WTC11 (cell line): ENCODE measurements around the gene GPR62. TPM values are rescaled to one million over a fixed set of nuclear protein-coding genes. Genes with fewer than 3 reads are reported as not detected.
"Not testable (repeated sequence)": the region's sequence is repeated elsewhere in the genome, so short reads cannot be mapped to it uniquely, and the experiment has no call there.

ENCODE experiments used
- ATAC-seq: fragments of 200-7000 bp; cut with Tn5 transposase; 2 replicates; pipeline ENCODE4 v1.10.0; 2021; ENCODE audit warnings: mild to moderate bottlenecking, moderate library complexity
- CTCF ChIA-PET: fragments of 300-600 bp; sonication (Branson Sonifier 250); formaldehyde crosslinking; loops from one replicate; lab custom pipeline; 2021; ENCODE audit warnings: antibody characterized with exemption; lab: Charles Lee
- POLR2A ChIA-PET: fragments of 350-600 bp; sonication (Branson Sonifier 250); formaldehyde crosslinking; loops from one replicate; lab custom pipeline; 2021; ENCODE audit warnings: antibody characterized with exemption; lab: Charles Lee
- DNase-seq: peaks from one replicate; pipeline ENCODE4 v3.0.0; 2021; ENCODE audit warnings: low spot score
- H3K27ac Mint-ChIP-seq: 2 replicates; pipeline ENCODE4 v1.8.0; 2021; ENCODE audit warnings: mixed read lengths
- H3K27me3 Mint-ChIP-seq: 2 replicates; pipeline ENCODE4 v1.8.0; 2021; ENCODE audit warnings: low read depth, mild to moderate bottlenecking, moderate library complexity, mixed read lengths
- H3K36me3 Mint-ChIP-seq: 2 replicates; pipeline ENCODE4 v1.8.0; 2021; ENCODE audit warnings: mixed read lengths
- H3K4me1 Mint-ChIP-seq: 2 replicates; pipeline ENCODE4 v1.8.0; 2022; ENCODE audit warnings: mixed read lengths
- H3K4me3 Mint-ChIP-seq: 2 replicates; pipeline ENCODE4 v1.8.0; 2021; ENCODE audit warnings: mild to moderate bottlenecking, moderate library complexity, mixed read lengths
- H3K9me3 Mint-ChIP-seq: 2 replicates; pipeline ENCODE4 v1.8.0; 2021; ENCODE audit warnings: mixed read lengths
- EMX1 ChIP-seq: fragments of 250-450 bp; sonication (Bioruptor Pico); IDR thresholded peaks from 2 replicates; pipeline ENCODE4 v1.8.0; 2021; ENCODE audit warnings: mild to moderate bottlenecking
- ESRRA ChIP-seq: sonication (generic); formaldehyde crosslinking; IDR thresholded peaks from 2 replicates; pipeline ENCODE4 v1.8.1; 2022; ENCODE audit warnings: mild to moderate bottlenecking, missing genetic modification reagents, borderline replicate concordance
- FOXK1 ChIP-seq: sonication (generic); formaldehyde crosslinking; IDR thresholded peaks from 2 replicates; pipeline ENCODE4 v1.8.0; 2022; ENCODE audit warnings: mild to moderate bottlenecking, moderate library complexity, missing genetic modification reagents
- HMGA2 ChIP-seq: fragments of 250-450 bp; sonication (Bioruptor Pico); IDR thresholded peaks from 2 replicates; pipeline ENCODE4 v1.4.0; 2021; ENCODE audit warnings: mild to moderate bottlenecking, moderate library complexity
- NFYB ChIP-seq: sonication (generic); formaldehyde crosslinking; conservative IDR thresholded peaks from 2 replicates; pipeline ENCODE4 v1.8.0; 2022; ENCODE audit warnings: low read depth, missing genetic modification reagents
- SMAD3 ChIP-seq: sonication (generic); formaldehyde crosslinking; IDR thresholded peaks from 2 replicates; pipeline ENCODE4 v1.8.0; 2022; ENCODE audit warnings: missing genetic modification reagents, mild to moderate bottlenecking, borderline replicate concordance
- TEAD1 ChIP-seq: sonication (generic); formaldehyde crosslinking; IDR thresholded peaks from 2 replicates; pipeline ENCODE4 v1.8.0; 2022; ENCODE audit warnings: mild to moderate bottlenecking, missing genetic modification reagents
- ZNF138 ChIP-seq: sonication (generic); formaldehyde crosslinking; conservative IDR thresholded peaks from 2 replicates; pipeline ENCODE4 v1.8.1; 2022; ENCODE audit warnings: mild to moderate bottlenecking, moderate library complexity, missing genetic modification reagents
- ZNF232 ChIP-seq: sonication (generic); formaldehyde crosslinking; IDR thresholded peaks from 2 replicates; pipeline ENCODE4 v1.8.0; 2022; ENCODE audit warnings: mild to moderate bottlenecking, missing genetic modification reagents
- ZNF317 ChIP-seq: sonication (generic); formaldehyde crosslinking; IDR thresholded peaks from 2 replicates; pipeline ENCODE4 v1.8.1; 2023; ENCODE audit warnings: low read depth, mild to moderate bottlenecking, moderate library complexity, missing genetic modification reagents, borderline replicate concordance
- ZNF416 ChIP-seq: fragments of 250-450 bp; sonication (Bioruptor Pico); IDR thresholded peaks from 2 replicates; pipeline ENCODE4 v1.9.0; 2021; ENCODE audit warnings: mild to moderate bottlenecking, inconsistent platforms
- ZNF671 ChIP-seq: fragments of 250-450 bp; sonication (Bioruptor Pico); IDR thresholded peaks from 2 replicates; pipeline ENCODE4 v1.8.0; 2021; ENCODE audit warnings: mild to moderate bottlenecking
- total RNA-seq: library from RNA; stranded (reverse); gene quantifications from 3 replicates; pipeline ENCODE4 v1.2.3, GENCODE V29; 2021
- TF ChIP-seq, protein P1 (sequence below): fragments of 250-450 bp; sonication (Bioruptor Pico); conservative IDR thresholded peaks from 2 replicates; pipeline ENCODE4 v1.9.0; 2021; ENCODE audit warnings: mild to moderate bottlenecking
- TF ChIP-seq, protein P2 (sequence below): fragments of 250-450 bp; sonication (Bioruptor Pico); IDR thresholded peaks from 2 replicates; pipeline ENCODE4 v2.1.2; 2022; ENCODE audit warnings: mild to moderate bottlenecking, moderate library complexity
- TF ChIP-seq, protein P3 (sequence below): sonication (generic); formaldehyde crosslinking; IDR thresholded peaks from 2 replicates; pipeline ENCODE4 v1.8.1; 2022; ENCODE audit warnings: missing genetic modification reagents, borderline replicate concordance
- TF ChIP-seq, protein P4 (sequence below): fragments of 250-450 bp; sonication (Bioruptor Pico); IDR thresholded peaks from 2 replicates; pipeline ENCODE4 v1.9.0; 2021; ENCODE audit warnings: mild to moderate bottlenecking
- TF ChIP-seq, protein P5 (sequence below): sonication (generic); formaldehyde crosslinking; IDR thresholded peaks from 2 replicates; pipeline ENCODE4 v1.8.1; 2023; ENCODE audit warnings: mild to moderate bottlenecking, missing genetic modification reagents, moderate library complexity
- TF ChIP-seq, protein P6 (sequence below): sonication (generic); formaldehyde crosslinking; IDR thresholded peaks from 2 replicates; pipeline ENCODE4 v1.8.0; 2023; ENCODE audit warnings: missing genetic modification reagents, mild to moderate bottlenecking, borderline replicate concordance

The GPR62 gene
- total RNA-seq, 1 experiment from 2014 or later = 0.24 TPM

DNA sequence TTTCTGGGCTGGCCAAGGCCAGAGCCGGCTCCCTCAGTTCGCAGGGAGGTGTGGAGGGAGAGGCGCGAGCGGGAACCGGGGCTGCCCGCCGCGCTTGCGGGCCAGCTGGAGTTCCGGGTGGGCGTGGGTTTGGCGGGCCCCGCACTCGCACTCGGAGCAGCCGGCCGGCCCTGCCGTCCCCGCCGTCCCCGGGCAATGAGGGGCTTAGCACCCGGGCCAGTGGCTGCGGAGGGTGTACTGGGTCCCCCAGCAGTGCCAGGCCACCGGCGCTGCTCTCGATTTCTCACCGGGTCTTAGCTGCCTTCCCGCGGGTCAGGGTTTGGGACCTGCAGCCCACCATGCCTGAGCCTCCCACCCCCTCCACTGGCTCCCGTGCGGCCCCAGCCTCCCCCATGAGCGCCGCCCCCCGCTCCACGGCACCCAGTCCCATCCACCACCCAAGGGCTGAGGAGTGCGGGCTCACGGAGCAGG is 35.4 kb downstream of the GPR62 start:
- CTCF ChIA-PET = interaction anchor here (1.3 to 4.2 kb wide), 5 partner anchors 8 to 65 kb away, joined by 3 to 31 read pairs (median 11); partner anchors contain the start of genes ABHD14A, ABHD14B, ACY1 and PCBP4
- Mint-ChIP-seq H3K36me3 (peaks cover 43% of the 10 kb centered on the region), H3K4me1 (peaks cover 29% of the 10 kb centered on the region)
- not testable (repeated sequence) for H3K27ac Mint-ChIP-seq, DNase-seq, H3K4me3 Mint-ChIP-seq, H3K27me3 Mint-ChIP-seq, H3K9me3 Mint-ChIP-seq, ATAC-seq
- POLR2A ChIA-PET = interaction anchor here (1.3 kb wide), 2 partner anchors 22 to 48 kb away, joined by 4 to 5 read pairs; no protein-coding TSS in a partner anchor
- peak; percentile 93 for TF ChIP-seq ZNF416 (CRISPR knock-in tag)
- TF ChIP-seq ZNF671 (CRISPR knock-in tag) = peak; percentile 83; the same call in 1 of the 2 replicates
- TF ChIP-seq, protein P1, sequence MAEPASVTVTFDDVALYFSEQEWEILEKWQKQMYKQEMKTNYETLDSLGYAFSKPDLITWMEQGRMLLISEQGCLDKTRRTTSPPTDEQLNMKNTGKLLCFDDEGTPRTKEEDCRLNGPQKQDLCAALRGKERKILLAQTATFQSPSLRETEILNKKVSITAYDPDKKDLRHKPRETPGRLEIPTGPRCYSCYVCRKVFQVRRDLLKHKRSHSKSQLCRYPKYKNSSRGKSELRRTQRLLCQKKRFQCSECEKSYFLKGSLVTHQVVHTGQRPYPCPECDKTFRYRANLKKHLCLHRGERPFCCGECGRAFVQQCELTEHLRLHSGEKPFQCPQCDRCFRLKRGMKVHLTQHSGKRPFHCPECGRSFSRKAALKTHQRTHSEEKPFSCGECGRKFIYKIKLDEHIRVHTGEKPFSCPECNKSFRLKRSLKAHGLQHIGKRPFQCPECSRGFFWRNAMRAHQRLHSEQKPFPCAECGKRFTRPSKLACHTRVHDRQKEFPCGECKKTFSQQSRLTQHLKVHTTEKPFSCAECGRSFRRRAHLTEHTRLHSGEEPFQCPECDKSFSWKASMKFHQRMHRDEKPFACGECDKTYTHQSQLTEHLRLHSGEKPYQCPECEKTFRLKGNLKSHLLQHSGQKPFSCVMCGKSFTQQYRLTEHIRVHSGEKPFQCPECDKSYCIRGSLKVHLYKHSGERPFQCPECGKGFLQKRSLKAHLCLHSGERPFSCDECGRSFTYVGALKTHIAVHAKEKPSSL (CRISPR knock-in tag) = peak; percentile 43; the same call in 1 of the 2 replicates
- TF ChIP-seq, all 79 proteins: peak for 3; not testable (repeated sequence) for 76

DNA sequence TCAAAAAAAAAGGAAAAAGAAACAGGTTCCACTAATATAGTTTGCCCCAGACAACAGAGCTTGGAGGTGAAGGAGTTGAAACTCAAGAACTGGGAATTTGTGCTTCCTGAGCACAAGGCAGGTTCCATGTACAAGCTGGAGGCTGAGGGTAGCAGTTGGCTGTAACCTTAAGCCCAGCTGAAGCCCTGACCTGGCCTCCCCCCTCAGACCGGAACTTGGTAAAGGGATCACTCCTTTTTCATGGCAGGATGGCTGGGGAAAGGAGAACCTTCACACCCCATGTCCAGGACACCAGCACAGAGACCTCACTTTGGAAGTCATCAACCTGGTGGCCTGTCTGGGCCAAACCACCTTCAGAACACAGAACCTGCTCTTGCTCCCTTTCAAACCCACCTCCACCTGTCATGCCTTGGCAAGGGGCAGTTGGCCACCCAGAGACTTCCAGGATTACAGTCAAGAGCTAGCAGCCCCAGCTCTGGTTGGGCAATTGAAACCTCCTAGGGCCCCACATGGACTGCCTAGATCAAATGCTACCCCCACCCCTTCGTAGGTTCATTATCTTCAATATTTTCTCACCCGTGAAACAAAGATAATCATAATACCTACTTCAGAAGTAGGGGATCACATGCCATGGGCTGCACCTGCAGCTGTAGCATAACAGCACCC is 37.0 kb downstream of the GPR62 start:
- ATAC-seq (no peak), DNase-seq (no peak)
- Mint-ChIP-seq H3K36me3 (peaks cover 46% of the 10 kb centered on the region), H3K4me1 (peaks cover 33% of the 10 kb centered on the region), H3K9me3 (0 out of 2 replicates have a peak, but pooled peaks cover 2% of the 10 kb centered on the region), H3K27me3 (no peaks in the 10 kb centered on the region), H3K4me3 (no peak overlapping the region), H3K27ac (peak overlapping the region; percentile 84)
- ChIA-PET POLR2A (interaction anchor here (1.2 to 2.2 kb wide), 5 partner anchors 9 to 49 kb away, joined by 3 to 6 read pairs (median 4); partner anchors contain the start of genes ACY1 and PCBP4), CTCF (interaction anchor here (0.8 to 4.2 kb wide), 9 partner anchors 10 to 393 kb away, joined by 3 to 31 read pairs (median 4); partner anchors contain the start of genes ABHD14A, ABHD14B, ACY1 and PCBP4)
- TF ChIP-seq, protein P2, sequence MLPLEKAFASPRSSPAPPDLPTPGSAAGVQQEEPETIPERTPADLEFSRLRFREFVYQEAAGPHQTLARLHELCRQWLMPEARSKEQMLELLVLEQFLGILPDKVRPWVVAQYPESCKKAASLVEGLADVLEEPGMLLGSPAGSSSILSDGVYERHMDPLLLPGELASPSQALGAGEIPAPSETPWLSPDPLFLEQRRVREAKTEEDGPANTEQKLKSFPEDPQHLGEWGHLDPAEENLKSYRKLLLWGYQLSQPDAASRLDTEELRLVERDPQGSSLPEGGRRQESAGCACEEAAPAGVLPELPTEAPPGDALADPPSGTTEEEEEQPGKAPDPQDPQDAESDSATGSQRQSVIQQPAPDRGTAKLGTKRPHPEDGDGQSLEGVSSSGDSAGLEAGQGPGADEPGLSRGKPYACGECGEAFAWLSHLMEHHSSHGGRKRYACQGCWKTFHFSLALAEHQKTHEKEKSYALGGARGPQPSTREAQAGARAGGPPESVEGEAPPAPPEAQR (CRISPR knock-in tag) = no peak
- TF ChIP-seq, protein P3, sequence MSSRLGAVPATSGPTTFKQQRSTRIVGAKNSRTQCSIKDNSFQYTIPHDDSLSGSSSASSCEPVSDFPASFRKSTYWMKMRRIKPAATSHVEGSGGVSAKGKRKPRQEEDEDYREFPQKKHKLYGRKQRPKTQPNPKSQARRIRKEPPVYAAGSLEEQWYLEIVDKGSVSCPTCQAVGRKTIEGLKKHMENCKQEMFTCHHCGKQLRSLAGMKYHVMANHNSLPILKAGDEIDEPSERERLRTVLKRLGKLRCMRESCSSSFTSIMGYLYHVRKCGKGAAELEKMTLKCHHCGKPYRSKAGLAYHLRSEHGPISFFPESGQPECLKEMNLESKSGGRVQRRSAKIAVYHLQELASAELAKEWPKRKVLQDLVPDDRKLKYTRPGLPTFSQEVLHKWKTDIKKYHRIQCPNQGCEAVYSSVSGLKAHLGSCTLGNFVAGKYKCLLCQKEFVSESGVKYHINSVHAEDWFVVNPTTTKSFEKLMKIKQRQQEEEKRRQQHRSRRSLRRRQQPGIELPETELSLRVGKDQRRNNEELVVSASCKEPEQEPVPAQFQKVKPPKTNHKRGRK (CRISPR knock-in tag) = no peak
- TF ChIP-seq HMGA2 (CRISPR knock-in tag) (no peak), ESRRA (CRISPR knock-in tag) (no peak), ZNF138 (CRISPR knock-in tag) (no peak), SMAD3 (CRISPR knock-in tag) (no peak), ZNF317 (CRISPR knock-in tag) (no peak), EMX1 (CRISPR knock-in tag) (peak; percentile 90), NFYB (CRISPR knock-in tag) (no peak), TEAD1 (no peak; the same call in 1 of the 2 replicates), ZNF232 (CRISPR knock-in tag) (no peak), ZNF671 (CRISPR knock-in tag) (peak; percentile 61; the same call in 1 of the 2 replicates), FOXK1 (CRISPR knock-in tag) (no peak)
- TF ChIP-seq, protein P4, sequence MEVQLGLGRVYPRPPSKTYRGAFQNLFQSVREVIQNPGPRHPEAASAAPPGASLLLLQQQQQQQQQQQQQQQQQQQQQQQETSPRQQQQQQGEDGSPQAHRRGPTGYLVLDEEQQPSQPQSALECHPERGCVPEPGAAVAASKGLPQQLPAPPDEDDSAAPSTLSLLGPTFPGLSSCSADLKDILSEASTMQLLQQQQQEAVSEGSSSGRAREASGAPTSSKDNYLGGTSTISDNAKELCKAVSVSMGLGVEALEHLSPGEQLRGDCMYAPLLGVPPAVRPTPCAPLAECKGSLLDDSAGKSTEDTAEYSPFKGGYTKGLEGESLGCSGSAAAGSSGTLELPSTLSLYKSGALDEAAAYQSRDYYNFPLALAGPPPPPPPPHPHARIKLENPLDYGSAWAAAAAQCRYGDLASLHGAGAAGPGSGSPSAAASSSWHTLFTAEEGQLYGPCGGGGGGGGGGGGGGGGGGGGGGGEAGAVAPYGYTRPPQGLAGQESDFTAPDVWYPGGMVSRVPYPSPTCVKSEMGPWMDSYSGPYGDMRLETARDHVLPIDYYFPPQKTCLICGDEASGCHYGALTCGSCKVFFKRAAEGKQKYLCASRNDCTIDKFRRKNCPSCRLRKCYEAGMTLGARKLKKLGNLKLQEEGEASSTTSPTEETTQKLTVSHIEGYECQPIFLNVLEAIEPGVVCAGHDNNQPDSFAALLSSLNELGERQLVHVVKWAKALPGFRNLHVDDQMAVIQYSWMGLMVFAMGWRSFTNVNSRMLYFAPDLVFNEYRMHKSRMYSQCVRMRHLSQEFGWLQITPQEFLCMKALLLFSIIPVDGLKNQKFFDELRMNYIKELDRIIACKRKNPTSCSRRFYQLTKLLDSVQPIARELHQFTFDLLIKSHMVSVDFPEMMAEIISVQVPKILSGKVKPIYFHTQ = 0 out of 2 replicates have a peak, but pooled peaks have one; percentile 35
- TF ChIP-seq, protein P5, sequence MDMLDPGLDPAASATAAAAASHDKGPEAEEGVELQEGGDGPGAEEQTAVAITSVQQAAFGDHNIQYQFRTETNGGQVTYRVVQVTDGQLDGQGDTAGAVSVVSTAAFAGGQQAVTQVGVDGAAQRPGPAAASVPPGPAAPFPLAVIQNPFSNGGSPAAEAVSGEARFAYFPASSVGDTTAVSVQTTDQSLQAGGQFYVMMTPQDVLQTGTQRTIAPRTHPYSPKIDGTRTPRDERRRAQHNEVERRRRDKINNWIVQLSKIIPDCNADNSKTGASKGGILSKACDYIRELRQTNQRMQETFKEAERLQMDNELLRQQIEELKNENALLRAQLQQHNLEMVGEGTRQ (CRISPR knock-in tag) = no peak
- TF ChIP-seq, protein P6, sequence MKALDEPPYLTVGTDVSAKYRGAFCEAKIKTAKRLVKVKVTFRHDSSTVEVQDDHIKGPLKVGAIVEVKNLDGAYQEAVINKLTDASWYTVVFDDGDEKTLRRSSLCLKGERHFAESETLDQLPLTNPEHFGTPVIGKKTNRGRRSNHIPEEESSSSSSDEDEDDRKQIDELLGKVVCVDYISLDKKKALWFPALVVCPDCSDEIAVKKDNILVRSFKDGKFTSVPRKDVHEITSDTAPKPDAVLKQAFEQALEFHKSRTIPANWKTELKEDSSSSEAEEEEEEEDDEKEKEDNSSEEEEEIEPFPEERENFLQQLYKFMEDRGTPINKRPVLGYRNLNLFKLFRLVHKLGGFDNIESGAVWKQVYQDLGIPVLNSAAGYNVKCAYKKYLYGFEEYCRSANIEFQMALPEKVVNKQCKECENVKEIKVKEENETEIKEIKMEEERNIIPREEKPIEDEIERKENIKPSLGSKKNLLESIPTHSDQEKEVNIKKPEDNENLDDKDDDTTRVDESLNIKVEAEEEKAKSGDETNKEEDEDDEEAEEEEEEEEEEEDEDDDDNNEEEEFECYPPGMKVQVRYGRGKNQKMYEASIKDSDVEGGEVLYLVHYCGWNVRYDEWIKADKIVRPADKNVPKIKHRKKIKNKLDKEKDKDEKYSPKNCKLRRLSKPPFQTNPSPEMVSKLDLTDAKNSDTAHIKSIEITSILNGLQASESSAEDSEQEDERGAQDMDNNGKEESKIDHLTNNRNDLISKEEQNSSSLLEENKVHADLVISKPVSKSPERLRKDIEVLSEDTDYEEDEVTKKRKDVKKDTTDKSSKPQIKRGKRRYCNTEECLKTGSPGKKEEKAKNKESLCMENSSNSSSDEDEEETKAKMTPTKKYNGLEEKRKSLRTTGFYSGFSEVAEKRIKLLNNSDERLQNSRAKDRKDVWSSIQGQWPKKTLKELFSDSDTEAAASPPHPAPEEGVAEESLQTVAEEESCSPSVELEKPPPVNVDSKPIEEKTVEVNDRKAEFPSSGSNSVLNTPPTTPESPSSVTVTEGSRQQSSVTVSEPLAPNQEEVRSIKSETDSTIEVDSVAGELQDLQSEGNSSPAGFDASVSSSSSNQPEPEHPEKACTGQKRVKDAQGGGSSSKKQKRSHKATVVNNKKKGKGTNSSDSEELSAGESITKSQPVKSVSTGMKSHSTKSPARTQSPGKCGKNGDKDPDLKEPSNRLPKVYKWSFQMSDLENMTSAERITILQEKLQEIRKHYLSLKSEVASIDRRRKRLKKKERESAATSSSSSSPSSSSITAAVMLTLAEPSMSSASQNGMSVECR = no peak
